ENCODE data around the gene DGKI. TPM values are rescaled to one million over a fixed set of nuclear protein-coding genes. Genes with fewer than 3 reads are reported as not detected.

DGKI gene
- total RNA-seq, 1 experiment from 2014 or later: not detected

DNA sequence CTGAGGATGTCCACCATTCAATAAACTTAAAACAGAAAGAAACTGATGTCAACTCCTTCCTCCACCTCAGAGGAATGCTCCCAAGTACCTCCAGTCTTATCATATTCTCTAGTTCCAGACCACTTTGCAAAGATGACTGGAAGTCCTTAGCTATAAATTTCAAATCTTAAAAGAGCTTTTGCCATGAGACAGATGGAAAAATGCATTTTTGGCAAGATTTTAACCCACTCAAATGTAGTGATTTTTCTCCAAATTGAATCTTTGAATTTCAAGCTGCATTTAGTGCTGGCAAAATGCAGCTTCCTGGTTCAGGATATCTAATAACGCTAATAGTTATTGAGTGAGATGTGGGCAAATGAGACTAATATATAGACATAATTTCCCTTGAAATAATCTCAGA lies 33.2 kb downstream of the DGKI start:
- TF ChIP-seq SIN3A (IDR thresholded peaks at IDR 0.05; ENCODE audit: borderline replicate concordance, insufficient read depth, low read depth, low read length) (no peak), POLR2AphosphoS5 (IDR thresholded peaks at IDR 0.05; ENCODE audit: low read depth, low read length) (no peak), TCF7L2 (IDR thresholded peaks at IDR 0.05; ENCODE audit: low read depth, low read length) (no peak)
- TF ChIP-seq, protein P1, sequence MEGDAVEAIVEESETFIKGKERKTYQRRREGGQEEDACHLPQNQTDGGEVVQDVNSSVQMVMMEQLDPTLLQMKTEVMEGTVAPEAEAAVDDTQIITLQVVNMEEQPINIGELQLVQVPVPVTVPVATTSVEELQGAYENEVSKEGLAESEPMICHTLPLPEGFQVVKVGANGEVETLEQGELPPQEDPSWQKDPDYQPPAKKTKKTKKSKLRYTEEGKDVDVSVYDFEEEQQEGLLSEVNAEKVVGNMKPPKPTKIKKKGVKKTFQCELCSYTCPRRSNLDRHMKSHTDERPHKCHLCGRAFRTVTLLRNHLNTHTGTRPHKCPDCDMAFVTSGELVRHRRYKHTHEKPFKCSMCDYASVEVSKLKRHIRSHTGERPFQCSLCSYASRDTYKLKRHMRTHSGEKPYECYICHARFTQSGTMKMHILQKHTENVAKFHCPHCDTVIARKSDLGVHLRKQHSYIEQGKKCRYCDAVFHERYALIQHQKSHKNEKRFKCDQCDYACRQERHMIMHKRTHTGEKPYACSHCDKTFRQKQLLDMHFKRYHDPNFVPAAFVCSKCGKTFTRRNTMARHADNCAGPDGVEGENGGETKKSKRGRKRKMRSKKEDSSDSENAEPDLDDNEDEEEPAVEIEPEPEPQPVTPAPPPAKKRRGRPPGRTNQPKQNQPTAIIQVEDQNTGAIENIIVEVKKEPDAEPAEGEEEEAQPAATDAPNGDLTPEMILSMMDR (IDR thresholded peaks at IDR 0.05): no peak
- TF ChIP-seq, protein P2, sequence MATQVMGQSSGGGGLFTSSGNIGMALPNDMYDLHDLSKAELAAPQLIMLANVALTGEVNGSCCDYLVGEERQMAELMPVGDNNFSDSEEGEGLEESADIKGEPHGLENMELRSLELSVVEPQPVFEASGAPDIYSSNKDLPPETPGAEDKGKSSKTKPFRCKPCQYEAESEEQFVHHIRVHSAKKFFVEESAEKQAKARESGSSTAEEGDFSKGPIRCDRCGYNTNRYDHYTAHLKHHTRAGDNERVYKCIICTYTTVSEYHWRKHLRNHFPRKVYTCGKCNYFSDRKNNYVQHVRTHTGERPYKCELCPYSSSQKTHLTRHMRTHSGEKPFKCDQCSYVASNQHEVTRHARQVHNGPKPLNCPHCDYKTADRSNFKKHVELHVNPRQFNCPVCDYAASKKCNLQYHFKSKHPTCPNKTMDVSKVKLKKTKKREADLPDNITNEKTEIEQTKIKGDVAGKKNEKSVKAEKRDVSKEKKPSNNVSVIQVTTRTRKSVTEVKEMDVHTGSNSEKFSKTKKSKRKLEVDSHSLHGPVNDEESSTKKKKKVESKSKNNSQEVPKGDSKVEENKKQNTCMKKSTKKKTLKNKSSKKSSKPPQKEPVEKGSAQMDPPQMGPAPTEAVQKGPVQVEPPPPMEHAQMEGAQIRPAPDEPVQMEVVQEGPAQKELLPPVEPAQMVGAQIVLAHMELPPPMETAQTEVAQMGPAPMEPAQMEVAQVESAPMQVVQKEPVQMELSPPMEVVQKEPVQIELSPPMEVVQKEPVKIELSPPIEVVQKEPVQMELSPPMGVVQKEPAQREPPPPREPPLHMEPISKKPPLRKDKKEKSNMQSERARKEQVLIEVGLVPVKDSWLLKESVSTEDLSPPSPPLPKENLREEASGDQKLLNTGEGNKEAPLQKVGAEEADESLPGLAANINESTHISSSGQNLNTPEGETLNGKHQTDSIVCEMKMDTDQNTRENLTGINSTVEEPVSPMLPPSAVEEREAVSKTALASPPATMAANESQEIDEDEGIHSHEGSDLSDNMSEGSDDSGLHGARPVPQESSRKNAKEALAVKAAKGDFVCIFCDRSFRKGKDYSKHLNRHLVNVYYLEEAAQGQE (IDR thresholded peaks at IDR 0.05; ENCODE audit: insufficient read depth in 1 of 2, low read depth in 2 of 2, low read length in 1 of 2): no peak
- H3K36me3 ChIP-seq (ENCODE audit: control insufficient read depth, insufficient read depth, low read length): no peaks in the 10 kb centered on the region
- BruUV-seq (replicated peaks): no TSS peak

DNA sequence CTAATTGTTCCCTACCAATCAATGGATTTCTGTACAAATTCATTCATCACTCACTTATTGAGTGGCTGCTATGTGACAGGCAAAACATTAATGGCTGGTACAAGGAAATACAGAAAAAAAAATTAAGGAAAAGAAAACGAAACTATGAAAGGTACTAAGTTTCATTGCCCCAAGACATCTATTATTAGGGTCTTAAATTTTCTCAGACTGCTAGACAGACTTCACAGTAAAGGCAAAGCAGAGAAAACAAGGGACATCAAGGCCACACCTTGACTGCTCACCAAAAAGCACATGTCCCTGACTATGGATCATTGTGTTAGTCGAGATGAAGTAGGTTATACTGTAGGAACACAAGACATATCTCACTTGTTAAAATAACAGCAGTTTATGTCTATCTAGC lies 36.5 kb downstream of the DGKI start:
- Histone ChIP-seq H3K27me3 (ENCODE audit: control insufficient read depth, insufficient read depth, low read length) (peaks cover 6% of the 10 kb centered on the region), H3K4me1 (ENCODE audit: control insufficient read depth, insufficient read depth, low read length) (no peaks in the 10 kb centered on the region), H3K9me3 (ENCODE audit: control insufficient read depth, insufficient read depth, low read depth, low read length) (no peaks in the 10 kb centered on the region), H3K36me3 (ENCODE audit: control insufficient read depth, insufficient read depth, low read length) (no peaks in the 10 kb centered on the region), H3K27ac (ENCODE audit: low read length) (no peak overlapping the region), H3K4me3 (ENCODE audit: low read depth in 2 of 2, low read length in 2 of 2) (no peak overlapping the region)
- TF ChIP-seq TCF7L2 (IDR thresholded peaks at IDR 0.05; ENCODE audit: low read depth, low read length): no peak
- no peak for TF ChIP-seq SIN3A (IDR thresholded peaks at IDR 0.05; ENCODE audit: borderline replicate concordance, insufficient read depth, low read depth, low read length)
- TF ChIP-seq POLR2AphosphoS5 (IDR thresholded peaks at IDR 0.05; ENCODE audit: low read depth, low read length): no peak
- TF ChIP-seq, protein P1 (IDR thresholded peaks at IDR 0.05): no peak
- TF ChIP-seq, protein P2 (IDR thresholded peaks at IDR 0.05; ENCODE audit: insufficient read depth in 1 of 2, low read depth in 2 of 2, low read length in 1 of 2): no peak
- DNase-seq (ENCODE audit: low read depth, low spot score) (no peak), ATAC-seq (no peak)
- in situ Hi-C loops (cut with HindIII; ENCODE audit: low pct_unique_long_range_greater_than_20kb, low sequenced_read_pairs): no loop called here
- POLR2A ChIA-PET: no interaction called here
- CTCF ChIA-PET: no interaction called here
- intact Hi-C loops (cut with micrococcal nuclease; ENCODE audit: unreplicated experiment): no loop called here
- BruUV-seq (replicated peaks): no TSS peak

More for the DNA sequence above, 33.2 kb downstream of the DGKI start:
- no peak overlapping the region for H3K4me3 ChIP-seq (ENCODE audit: low read depth in 2 of 2, low read length in 2 of 2)
- ATAC-seq (no peak), DNase-seq (ENCODE audit: low read depth, low spot score) (no peak)
- H3K27me3 ChIP-seq (ENCODE audit: control insufficient read depth, insufficient read depth, low read length): peaks cover 3% of the 10 kb centered on the region
- intact Hi-C loops (cut with micrococcal nuclease; ENCODE audit: unreplicated experiment): no loop called here
- in situ Hi-C loops (cut with HindIII; ENCODE audit: low pct_unique_long_range_greater_than_20kb, low sequenced_read_pairs): no loop called here
- CTCF ChIA-PET: no interaction called here
- H3K9me3 ChIP-seq (ENCODE audit: control insufficient read depth, insufficient read depth, low read depth, low read length): no peaks in the 10 kb centered on the region
- POLR2A ChIA-PET: no interaction called here
- no peaks in the 10 kb centered on the region for H3K4me1 ChIP-seq (ENCODE audit: control insufficient read depth, insufficient read depth, low read length)
- H3K27ac ChIP-seq (ENCODE audit: low read length): no peak overlapping the region
